Measurements from ENCODE around the gene FNDC11. TPM values are rescaled to one million over a fixed set of nuclear protein-coding genes. Genes with fewer than 3 reads are reported as not detected.

FNDC11 gene
- total and polyA plus RNA-seq, 3 experiments from 2014 or later = 0.13 to 0.26 TPM; not detected in 1

DNA sequence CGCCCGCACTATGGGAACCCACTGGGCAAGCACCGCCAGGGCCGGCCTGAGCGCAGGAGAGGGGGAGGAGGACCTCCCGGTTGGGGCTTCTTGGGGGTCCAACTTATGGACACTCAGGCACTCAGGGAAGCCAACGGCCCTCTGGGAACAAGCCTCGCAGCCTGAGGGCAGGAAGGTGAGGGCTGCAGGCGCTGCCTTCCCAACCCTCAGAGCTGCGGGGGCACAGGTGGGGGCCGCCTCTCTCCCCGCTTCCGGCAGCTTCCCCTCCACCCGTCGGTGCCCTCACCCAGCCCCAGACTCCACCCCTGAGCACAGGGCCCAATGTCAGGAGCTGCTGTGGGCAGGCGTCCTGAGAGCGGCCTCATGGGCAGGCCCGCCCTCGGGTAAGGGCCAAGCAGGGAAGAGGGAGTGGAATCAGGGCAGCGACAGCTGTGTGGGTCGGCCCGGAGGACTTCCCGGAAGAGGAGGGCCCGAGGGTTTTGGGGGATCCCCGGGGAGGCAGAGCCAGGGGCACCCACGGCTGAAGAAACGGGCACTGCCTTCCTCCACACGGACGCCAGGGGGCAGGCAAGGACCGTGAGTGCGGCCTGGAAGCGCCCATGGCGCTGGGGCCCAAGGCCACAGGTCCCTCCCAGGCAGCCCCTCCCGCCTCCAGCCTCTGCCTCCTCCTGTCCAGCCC is 16.3 kb upstream of the FNDC11 start:
- Mint-ChIP-seq H3K27me3 (no peaks in the 10 kb centered on the region), H3K4me1 (peaks cover 0 to 18% (median 3%) of the 10 kb centered on the region in 3 donors), H3K9me3 (no peaks in the 10 kb centered on the region), H3K36me3 (no peaks in the 10 kb centered on the region), H3K27ac (peak overlapping the region; percentile 21 to 75 (median 62)), H3K4me3 (peak overlapping the region; percentile 36 to 74 (median 69))
- Histone ChIP-seq H3K27me3 (ENCODE audit: insufficient read depth, low read length, poor library complexity, severe bottlenecking) (no peaks in the 10 kb centered on the region), H3K4me3 (ENCODE audit: low read length) (peak overlapping the region; percentile 62), H3K9me3 (ENCODE audit: low read length) (no peaks in the 10 kb centered on the region), H3K4me1 (ENCODE audit: insufficient read depth, low read length) (peaks cover 23% of the 10 kb centered on the region), H3K27ac (ENCODE audit: low read depth, low read length) (peak overlapping the region; percentile 43), H3K36me3 (ENCODE audit: insufficient read depth, low read length) (no peaks in the 10 kb centered on the region)
- peak; percentile 86 to 95 (median 94) for DNase-seq
- CTCF ChIA-PET = interaction anchor here (0.6 to 3.7 kb wide), 48 partner anchors 8 to 583 kb away, joined by 3 to 35 read pairs (median 4); partner anchors contain the start of genes ARFRP1, GMEB2, HELZ2 and LIME1
- POLR2A ChIA-PET = interaction anchor here (0.6 to 2.7 kb wide), 11 partner anchors 8 to 525 kb away, joined by 3 to 31 read pairs (median 4); partner anchors contain the start of genes GMEB2, HELZ2, PPDPF and TPD52L2

DNA sequence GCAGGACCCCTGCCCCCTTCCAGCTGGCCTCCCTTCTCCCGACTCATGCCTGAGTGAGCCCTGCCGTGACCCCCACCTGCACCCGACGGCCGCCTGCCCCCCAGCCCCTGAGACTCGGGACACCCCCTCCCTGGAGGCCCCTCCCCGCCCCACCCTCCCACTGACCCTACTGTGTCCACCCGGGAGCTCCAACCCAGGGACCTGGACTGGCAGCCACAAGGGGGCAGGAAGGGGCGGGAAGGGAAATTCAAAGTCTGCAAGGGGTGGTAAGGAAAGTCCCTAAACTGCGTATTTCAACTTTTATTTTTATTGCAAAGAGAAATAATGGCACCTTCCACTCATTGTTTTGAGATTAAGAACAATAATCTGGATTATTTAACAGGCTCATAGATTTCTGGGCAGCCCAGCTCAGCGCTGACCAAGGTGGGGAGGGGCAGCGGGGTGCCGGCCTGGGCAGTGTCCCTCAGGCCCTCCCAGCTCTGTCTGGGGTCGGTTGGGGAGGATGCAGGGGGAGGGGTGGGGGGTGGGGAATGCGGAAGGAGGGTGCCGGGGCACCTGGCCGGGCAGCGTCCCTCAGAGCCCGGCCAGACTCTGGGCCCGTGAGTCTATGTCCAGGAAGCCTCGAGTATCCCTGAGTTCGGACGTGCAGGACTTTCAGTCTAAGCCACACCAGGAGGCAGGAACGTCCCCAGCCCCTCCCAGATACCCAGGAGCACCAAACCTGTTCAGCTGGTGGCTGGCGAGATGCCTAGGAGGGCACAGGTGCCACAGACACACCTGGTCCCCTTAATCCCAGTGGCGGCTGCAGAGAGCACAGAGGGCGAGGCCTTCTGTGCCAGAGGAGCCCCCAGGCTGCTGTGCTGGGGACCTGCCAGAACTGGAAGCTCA is 15.5 kb upstream of the FNDC11 start:
- H3K4me1 ChIP-seq (ENCODE audit: insufficient read depth, low read length) = peaks cover 23% of the 10 kb centered on the region
- POLR2A ChIA-PET = interaction anchor here (0.8 to 2.7 kb wide), 9 partner anchors 9 to 524 kb away, joined by 3 to 31 read pairs (median 5); partner anchors contain the start of genes GMEB2, HELZ2, PPDPF and TPD52L2
- peak overlapping the region; percentile 62 for H3K4me3 ChIP-seq (ENCODE audit: low read length)
- H3K36me3 ChIP-seq (ENCODE audit: insufficient read depth, low read length) = no peaks in the 10 kb centered on the region
- Mint-ChIP-seq H3K27me3 (no peaks in the 10 kb centered on the region), H3K27ac (peak overlapping the region in 7 of 8 donors; percentile 21 to 75 (median 63)), H3K9me3 (no peaks in the 10 kb centered on the region), H3K36me3 (no peaks in the 10 kb centered on the region), H3K4me1 (peaks cover 0 to 18% (median 3%) of the 10 kb centered on the region in 3 donors), H3K4me3 (peak overlapping the region in 5 of 7 donors; percentile 54 to 74 (median 69))
- H3K27me3 ChIP-seq (ENCODE audit: insufficient read depth, low read length, poor library complexity, severe bottlenecking) = no peaks in the 10 kb centered on the region
- peak overlapping the region; percentile 43 for H3K27ac ChIP-seq (ENCODE audit: low read depth, low read length)
- H3K9me3 ChIP-seq (ENCODE audit: low read length) = no peaks in the 10 kb centered on the region
- CTCF ChIA-PET = interaction anchor here (0.9 to 3.7 kb wide), 35 partner anchors 9 to 582 kb away, joined by 3 to 35 read pairs (median 6); partner anchors contain the start of genes ARFRP1, HELZ2, LIME1 and PPDPF
- DNase-seq = peak in 2 of 5 donors; percentile 38 to 43

DNA sequence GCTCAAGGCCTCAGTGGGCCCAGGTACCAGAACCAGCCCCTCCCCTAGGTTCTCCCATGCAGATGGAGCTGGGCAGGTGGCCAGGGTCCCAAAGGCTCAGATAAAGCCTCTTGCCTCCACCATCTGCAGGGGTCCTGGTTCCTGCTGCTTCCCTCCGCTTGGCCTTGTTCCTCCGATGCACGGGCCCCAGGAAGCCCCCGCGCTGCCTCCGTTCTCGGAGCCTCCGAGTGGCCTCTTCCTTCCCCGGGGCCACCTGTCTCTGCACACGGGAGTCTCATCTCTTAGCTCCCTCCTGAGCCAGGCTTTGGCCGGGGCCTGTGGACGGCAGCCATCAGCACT is 14.9 kb upstream of the FNDC11 start:
- Mint-ChIP-seq H3K27me3 (no peaks in the 10 kb centered on the region), H3K4me1 (peaks cover 0 to 18% (median 3%) of the 10 kb centered on the region in 3 donors), H3K27ac (no peak overlapping the region), H3K36me3 (peaks cover 0 to 2% (median 0%) of the 10 kb centered on the region in 3 donors), H3K9me3 (no peaks in the 10 kb centered on the region), H3K4me3 (no peak overlapping the region)
- CTCF ChIA-PET = interaction anchor here (1.7 to 3.7 kb wide), 12 partner anchors 12 to 435 kb away, joined by 4 to 35 read pairs (median 16); partner anchors contain the start of genes HELZ2, PPDPF, RTEL1 and TPD52L2
- no peak overlapping the region for H3K4me3 ChIP-seq (ENCODE audit: low read length)
- POLR2A ChIA-PET = interaction anchor here (1.8 kb wide), 1 partner anchor 14 kb away, joined by 9 read pairs; no protein-coding TSS in a partner anchor
- DNase-seq = no peak
- H3K4me1 ChIP-seq (ENCODE audit: insufficient read depth, low read length) = peaks cover 23% of the 10 kb centered on the region
- H3K27ac ChIP-seq (ENCODE audit: low read depth, low read length) = no peak overlapping the region
- H3K27me3 ChIP-seq (ENCODE audit: insufficient read depth, low read length, poor library complexity, severe bottlenecking) = no peaks in the 10 kb centered on the region
- H3K9me3 ChIP-seq (ENCODE audit: low read length) = no peaks in the 10 kb centered on the region
- H3K36me3 ChIP-seq (ENCODE audit: insufficient read depth, low read length) = no peaks in the 10 kb centered on the region

DNA sequence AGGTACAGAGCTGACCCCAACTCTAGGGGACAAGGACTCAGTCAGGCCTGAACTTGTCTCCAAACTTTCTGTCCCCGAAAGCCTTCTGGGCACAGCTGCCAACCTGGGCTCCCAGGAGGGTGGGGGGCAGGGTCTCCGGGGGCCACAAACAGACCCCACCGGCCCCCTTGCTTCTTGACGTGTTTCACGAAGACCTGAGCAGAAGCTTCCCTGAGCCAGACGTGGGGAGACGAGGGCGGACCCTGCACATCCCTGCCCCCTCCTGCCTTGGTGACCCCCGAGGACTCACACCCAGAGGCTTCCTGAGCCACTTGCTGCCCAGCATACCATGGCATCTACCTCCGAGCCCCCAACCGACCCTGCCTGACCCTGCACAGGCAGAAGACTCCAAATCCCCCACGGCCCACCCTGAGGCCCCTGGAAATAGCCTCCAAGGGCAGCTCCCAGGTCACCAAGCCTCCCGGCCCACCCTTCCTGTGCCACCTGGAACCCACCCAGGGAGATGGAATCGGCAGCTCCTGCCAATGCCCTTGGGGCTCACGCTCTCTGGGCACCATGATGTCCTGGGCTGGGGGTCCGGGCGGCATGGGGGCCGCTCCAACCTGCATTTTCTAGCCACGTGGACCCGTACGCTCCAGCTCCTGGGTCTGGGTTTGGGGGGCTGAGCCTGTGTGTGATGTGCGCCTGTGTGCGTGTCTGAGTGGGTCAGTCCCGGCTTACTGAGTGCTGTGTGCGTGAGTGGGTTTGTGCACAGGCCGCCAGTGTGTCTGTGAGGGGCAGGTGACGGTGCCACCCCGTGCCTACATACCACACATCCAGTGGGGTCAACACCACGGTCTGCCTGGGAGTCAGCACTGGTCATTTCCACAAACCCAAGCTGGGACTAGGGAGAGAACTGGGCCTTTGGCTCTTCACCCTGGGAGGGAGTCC is 14.3 kb upstream of the FNDC11 start:
- Mint-ChIP-seq H3K27me3 (no peaks in the 10 kb centered on the region), H3K4me3 (no peak overlapping the region), H3K36me3 (peaks cover 0 to 2% (median 0%) of the 10 kb centered on the region in 3 donors), H3K27ac (no peak overlapping the region), H3K4me1 (peaks cover 0 to 18% (median 3%) of the 10 kb centered on the region in 3 donors), H3K9me3 (no peaks in the 10 kb centered on the region)
- no peaks in the 10 kb centered on the region for H3K27me3 ChIP-seq (ENCODE audit: insufficient read depth, low read length, poor library complexity, severe bottlenecking)
- CTCF ChIA-PET = interaction anchor here (2.1 to 3.7 kb wide), 7 partner anchors 12 to 435 kb away, joined by 6 to 35 read pairs (median 18); partner anchors contain the start of gene HELZ2
- H3K4me3 ChIP-seq (ENCODE audit: low read length) = no peak overlapping the region
- peaks cover 23% of the 10 kb centered on the region for H3K4me1 ChIP-seq (ENCODE audit: insufficient read depth, low read length)
- no peaks in the 10 kb centered on the region for H3K9me3 ChIP-seq (ENCODE audit: low read length)
- H3K36me3 ChIP-seq (ENCODE audit: insufficient read depth, low read length) = no peaks in the 10 kb centered on the region
- H3K27ac ChIP-seq (ENCODE audit: low read depth, low read length) = no peak overlapping the region
- POLR2A ChIA-PET = no interaction called here
- DNase-seq = no peak

DNA sequence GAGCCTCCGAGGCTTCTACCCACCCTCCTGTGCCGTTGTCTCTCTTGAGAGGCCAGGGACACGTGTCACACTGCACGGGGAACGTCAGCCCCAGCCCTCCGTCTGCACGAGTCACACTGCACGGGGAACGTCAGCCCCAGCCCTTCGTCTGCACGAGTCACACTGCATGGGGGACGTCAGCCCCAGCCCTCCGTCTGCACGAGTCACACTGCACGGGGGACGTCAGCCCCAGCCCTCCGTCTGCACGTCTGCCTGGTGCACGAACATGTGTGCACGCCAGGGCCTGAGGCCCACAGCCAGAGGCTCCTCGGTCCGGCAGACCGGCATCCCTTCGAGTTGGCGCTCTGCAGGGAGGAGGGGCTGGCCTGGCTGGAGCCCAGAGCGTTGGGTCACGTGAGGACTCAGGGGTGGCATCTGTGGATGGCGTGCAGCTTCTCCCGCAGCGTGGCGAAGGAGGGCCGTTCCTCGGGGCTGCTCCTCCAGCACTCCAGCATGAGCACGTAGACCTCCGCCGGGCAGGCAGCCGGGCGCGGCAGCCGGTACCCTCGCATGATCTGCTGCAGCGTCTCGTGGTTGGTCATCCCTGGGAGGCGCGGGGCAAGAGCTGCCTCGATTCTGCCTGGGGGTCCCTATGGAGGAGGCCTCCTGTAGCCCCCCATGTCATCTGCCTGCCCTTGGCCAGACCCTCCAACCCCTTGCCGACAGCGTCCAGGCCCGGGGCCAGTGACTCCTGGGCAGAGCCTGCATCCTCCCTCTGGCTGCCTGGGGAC is 13.4 kb upstream of the FNDC11 start:
- no peak for DNase-seq
- ChIA-PET POLR2A (no interaction called here), CTCF (interaction anchor here (3.3 to 3.7 kb wide), 2 partner anchors 27 to 37 kb away, joined by 18 to 27 read pairs; no protein-coding TSS in a partner anchor)
- Mint-ChIP-seq H3K4me1 (peaks cover 0 to 18% (median 3%) of the 10 kb centered on the region in 3 donors), H3K27ac (no peak overlapping the region), H3K9me3 (peaks cover 0 to 4% (median 0%) of the 10 kb centered on the region in 5 donors), H3K36me3 (peaks cover 0 to 2% (median 0%) of the 10 kb centered on the region in 3 donors), H3K27me3 (no peaks in the 10 kb centered on the region), H3K4me3 (no peak overlapping the region)
- Histone ChIP-seq H3K4me3 (ENCODE audit: low read length) (no peak overlapping the region), H3K27ac (ENCODE audit: low read depth, low read length) (no peak overlapping the region), H3K9me3 (ENCODE audit: low read length) (no peaks in the 10 kb centered on the region), H3K36me3 (ENCODE audit: insufficient read depth, low read length) (no peaks in the 10 kb centered on the region), H3K4me1 (ENCODE audit: insufficient read depth, low read length) (peaks cover 23% of the 10 kb centered on the region), H3K27me3 (ENCODE audit: insufficient read depth, low read length, poor library complexity, severe bottlenecking) (no peaks in the 10 kb centered on the region)

- Mint-ChIP-seq H3K9me3 (peaks cover 0 to 4% (median 0%) of the 10 kb centered on the region in 5 donors), H3K4me3 (no peak overlapping the region), H3K36me3 (peaks cover 0 to 2% (median 0%) of the 10 kb centered on the region in 3 donors), H3K4me1 (peaks cover 0 to 18% (median 3%) of the 10 kb centered on the region in 3 donors), H3K27me3 (peaks cover 0 to 1% of the 10 kb centered on the region in 2 donors), H3K27ac (no peak overlapping the region)
- H3K36me3 ChIP-seq (ENCODE audit: insufficient read depth, low read length) = no peaks in the 10 kb centered on the region
- H3K4me3 ChIP-seq (ENCODE audit: low read length) = no peak overlapping the region
- CTCF ChIA-PET = no interaction called here
- H3K27me3 ChIP-seq (ENCODE audit: insufficient read depth, low read length, poor library complexity, severe bottlenecking) = no peaks in the 10 kb centered on the region
- no peak overlapping the region for H3K27ac ChIP-seq (ENCODE audit: low read depth, low read length)
- H3K4me1 ChIP-seq (ENCODE audit: insufficient read depth, low read length) = peaks cover 23% of the 10 kb centered on the region
- DNase-seq = no peak
- POLR2A ChIA-PET = interaction anchor here (0.7 kb wide), 1 partner anchor 30 kb away, joined by 6 read pairs; no protein-coding TSS in a partner anchor
- no peaks in the 10 kb centered on the region for H3K9me3 ChIP-seq (ENCODE audit: low read length)
Measured at GRCh38 chr20:63541371-63541770, 12.6 kb upstream of the FNDC11 start.
